GM19467 (cell line): ENCODE measurements around the gene DNAJC13.

Source experiments
- ATAC-seq: cut with Tn5 transposase; IDR thresholded peaks from one replicate; pipeline ENCODE4 v1.9.1; 2021; ENCODE audit warnings: mild to moderate bottlenecking, moderate library complexity; ENCODE audit not compliant: unreplicated experiment

Gene DNAJC13

GRCh38 chr3:132573797-132574211 lies 156.5 kb downstream of the DNAJC13 start:
- ATAC-seq, result no peak

- ATAC-seq, result no peak
Measured at GRCh38 chr3:132587401-132587800, 170.1 kb downstream of the DNAJC13 start.
